ENCODE data around the gene MVP.
"Not testable (repeated sequence)": the region's sequence is repeated elsewhere in the genome, so short reads cannot be mapped to it uniquely, and the experiment has no call there.

The MVP gene

GRCh38 chr16:29820271-29820701 lies at the start of gene MVP:
Gene MVP (plus strand): TSS chr16:29820462. CDS start chr16:29830550, 10,088 bp downstream.
- DNase-seq: no peak

GRCh38 chr16:29772330-29772729 lies 47.9 kb upstream of the MVP start:
- not testable (repeated sequence) for DNase-seq

- no peak for DNase-seq
Observed at GRCh38 chr16:29774730-29775129, 45.5 kb upstream of the MVP start.

GRCh38 chr16:29775742-29776408 lies 44.4 kb upstream of the MVP start:
- DNase-seq: peak; percentile 50

- no peak for DNase-seq
Observed at GRCh38 chr16:29777576-29778350, 42.5 kb upstream of the MVP start, which contains the start of gene ZG16. Gene ZG16 (plus strand): TSS chr16:29778256. CDS start chr16:29779267, 1,011 bp downstream.

GRCh38 chr16:29779474-29779873 lies 40.8 kb upstream of the MVP start:
- DNase-seq: no peak

GRCh38 chr16:29783094-29783953 lies 36.9 kb upstream of the MVP start:
- not testable (repeated sequence) for DNase-seq

- DNase-seq: no peak
Observed at GRCh38 chr16:29784157-29784556, 36.1 kb upstream of the MVP start.

- DNase-seq: no peak
Observed at GRCh38 chr16:29784901-29785500, 35.3 kb upstream of the MVP start.

GRCh38 chr16:29787155-29787554 lies 33.1 kb upstream of the MVP start:
- not testable (repeated sequence) for DNase-seq

- DNase-seq: no peak
Observed at GRCh38 chr16:29789775-29790182, 30.5 kb upstream of the MVP start.

- peak; percentile 94 for DNase-seq
Observed at GRCh38 chr16:29790183-29790948, 29.9 kb upstream of the MVP start, which contains the start of gene KIF22. Gene KIF22 (plus strand): TSS chr16:29790751. CDS start chr16:29790760, 9 bp downstream.

- no peak for DNase-seq
Observed at GRCh38 chr16:29790949-29791844, 29.1 kb upstream of the MVP start.

GRCh38 chr16:29791845-29792807 lies 28.1 kb upstream of the MVP start:
- DNase-seq: no peak

GRCh38 chr16:29793153-29793552 lies 27.1 kb upstream of the MVP start:
- DNase-seq: not testable (repeated sequence)

GRCh38 chr16:29794231-29794710 lies 26.0 kb upstream of the MVP start:
- no peak for DNase-seq

- no peak for DNase-seq
Observed at GRCh38 chr16:29802416-29802935, 17.8 kb upstream of the MVP start.

- DNase-seq: no peak
Observed at GRCh38 chr16:29804020-29804419, 16.2 kb upstream of the MVP start.

All from NCI-H446 treated with DMSO at 0.1 percent for 48 hours (cell line).